Mesendoderm (in vitro differentiated cells): ENCODE results near the gene RPS6KA2.

Experiments
- DNase-seq: peaks from one replicate; pipeline ENCODE4 v3.0.0; 2013
- H2AK5ac ChIP-seq: 2 replicates; pipeline ENCODE4 v1.6.1; 2013; ENCODE audit warnings: low read length, inconsistent platforms
- H2BK120ac ChIP-seq: 2 replicates; pipeline ENCODE4 v1.6.1; 2013; ENCODE audit warnings: low read depth, mild to moderate bottlenecking, low read length, moderate library complexity, mixed read lengths
- H2BK15ac ChIP-seq: replicated peaks from 2 replicates; pipeline ENCODE4 v1.6.1; 2013; ENCODE audit warnings: low read depth, mild to moderate bottlenecking, moderate library complexity
- H2BK5ac ChIP-seq: 2 replicates; pipeline ENCODE4 v1.6.1; 2013; ENCODE audit warnings: low read length, inconsistent platforms
- H3K18ac ChIP-seq: 2 replicates; pipeline ENCODE4 v1.6.1; 2013; ENCODE audit warnings: mild to moderate bottlenecking, low read length, mixed read lengths
- H3K23ac ChIP-seq: one replicate; pipeline ENCODE4 v1.6.1; 2013; ENCODE audit warnings: low read length
- H3K27ac ChIP-seq: 2 replicates; pipeline ENCODE4 v1.5.1; 2013; ENCODE audit warnings: low read depth, mild to moderate bottlenecking, inconsistent platforms, low read length, moderate library complexity
- H3K27me3 ChIP-seq: 2 replicates; pipeline ENCODE4 v1.6.1; 2013; ENCODE audit warnings: low read length, control low read depth, mild to moderate bottlenecking, inconsistent platforms; ENCODE audit not compliant: insufficient read depth, poor library complexity
- H3K36me3 ChIP-seq: 2 replicates; pipeline ENCODE4 v1.6.1; 2013; ENCODE audit warnings: low read length, inconsistent platforms; ENCODE audit not compliant: control insufficient read depth, insufficient read depth
- H3K4ac ChIP-seq: one replicate; pipeline ENCODE4 v1.6.1; 2013; ENCODE audit warnings: low read depth, mild to moderate bottlenecking, low read length, moderate library complexity
- H3K4me1 ChIP-seq: 2 replicates; pipeline ENCODE4 v1.6.1; 2013; ENCODE audit warnings: low read depth, low read length, inconsistent platforms; ENCODE audit not compliant: control insufficient read depth
- H3K4me2 ChIP-seq: 2 replicates; pipeline ENCODE4 v1.6.1; 2013; ENCODE audit warnings: low read length
- H3K4me3 ChIP-seq: 2 replicates; pipeline ENCODE4 v1.5.1; 2013; ENCODE audit warnings: mild to moderate bottlenecking, low read length
- H3K56ac ChIP-seq: one replicate; pipeline ENCODE4 v1.6.1; 2013; ENCODE audit warnings: low read length
- H3K79me1 ChIP-seq: 2 replicates; pipeline ENCODE4 v1.6.1; 2013; ENCODE audit warnings: low read length, inconsistent platforms
- H3K79me2 ChIP-seq: 2 replicates; pipeline ENCODE4 v1.6.1; 2013; ENCODE audit warnings: mild to moderate bottlenecking, low read length; ENCODE audit not compliant: control insufficient read depth, insufficient read depth
- H3K9ac ChIP-seq: 2 replicates; pipeline ENCODE4 v1.6.1; 2013; ENCODE audit warnings: low read length, inconsistent platforms
- H4K5ac ChIP-seq: one replicate; pipeline ENCODE4 v1.6.1; 2013; ENCODE audit warnings: low read length
- H4K8ac ChIP-seq: one replicate; pipeline ENCODE4 v1.6.1; 2013; ENCODE audit warnings: low read depth, mild to moderate bottlenecking, control low read depth, low read length, moderate library complexity
- WGBS: extraction: QIAGEN DNeasy Blood & Tissue Kit; methylation state at CpG from one replicate; pipeline ENCODE4 v1.1.7; 2013; ENCODE audit warnings: low lambda C conversion rate, missing lambda C conversion rate; ENCODE audit not compliant: insufficient coverage; ENCODE audit errors: extremely low coverage; 5-methylcytosine and 5-hydroxymethylcytosine counted together
- small RNA-seq: library from polyadenylated mRNA; stranded (forward); fragments of <200 nt; extraction: miRNeasy Mini kit (QIAGEN cat#:217004); gene quantifications from one replicate; pipeline ENCODE3, GENCODE V24; 2013; ENCODE audit not compliant: insufficient read depth

The RPS6KA2 gene

DNA sequence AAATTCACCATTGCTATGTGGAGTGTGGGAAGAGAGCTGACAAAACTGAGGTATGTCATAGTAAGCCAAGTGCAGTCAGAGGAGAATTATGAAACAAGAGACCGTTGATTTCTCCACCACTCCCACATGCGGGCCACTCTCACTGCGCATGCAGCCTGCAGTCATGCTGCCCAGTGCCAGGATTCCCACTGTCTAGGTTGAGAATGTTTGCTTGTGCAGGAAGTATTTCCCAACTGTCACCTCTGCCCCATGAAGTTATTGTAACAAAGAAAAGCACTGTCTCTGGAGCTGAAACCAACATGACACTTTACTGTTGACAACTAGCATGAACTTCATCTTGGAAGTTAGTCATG lies 266.0 kb downstream of the RPS6KA2 start:
- no peak for DNase-seq
- H3K23ac ChIP-seq = no peak overlapping the region
- H2BK120ac ChIP-seq = no peak overlapping the region
- no peaks in the 10 kb centered on the region for H3K79me1 ChIP-seq
- H3K18ac ChIP-seq = no peak overlapping the region
- no peak overlapping the region for H2AK5ac ChIP-seq
- no peaks in the 10 kb centered on the region for H3K79me2 ChIP-seq
- no peak overlapping the region for H2BK5ac ChIP-seq
- WGBS = no CpG with 5 or more reads among the region's 3 CpGs
- H3K4me3 ChIP-seq = no peak overlapping the region
- no peaks in the 10 kb centered on the region for H3K4me1 ChIP-seq
- no peak overlapping the region for H4K8ac ChIP-seq
- H3K27me3 ChIP-seq = no peaks in the 10 kb centered on the region
- no peak overlapping the region for H2BK15ac ChIP-seq
- no peak overlapping the region for H3K4me2 ChIP-seq
- no peaks in the 10 kb centered on the region for H3K36me3 ChIP-seq
- H3K27ac ChIP-seq = no peak overlapping the region
- H3K4ac ChIP-seq = no peak overlapping the region
- no peak overlapping the region for H4K5ac ChIP-seq
- H3K9ac ChIP-seq = no peak overlapping the region
- no peak overlapping the region for H3K56ac ChIP-seq

DNA sequence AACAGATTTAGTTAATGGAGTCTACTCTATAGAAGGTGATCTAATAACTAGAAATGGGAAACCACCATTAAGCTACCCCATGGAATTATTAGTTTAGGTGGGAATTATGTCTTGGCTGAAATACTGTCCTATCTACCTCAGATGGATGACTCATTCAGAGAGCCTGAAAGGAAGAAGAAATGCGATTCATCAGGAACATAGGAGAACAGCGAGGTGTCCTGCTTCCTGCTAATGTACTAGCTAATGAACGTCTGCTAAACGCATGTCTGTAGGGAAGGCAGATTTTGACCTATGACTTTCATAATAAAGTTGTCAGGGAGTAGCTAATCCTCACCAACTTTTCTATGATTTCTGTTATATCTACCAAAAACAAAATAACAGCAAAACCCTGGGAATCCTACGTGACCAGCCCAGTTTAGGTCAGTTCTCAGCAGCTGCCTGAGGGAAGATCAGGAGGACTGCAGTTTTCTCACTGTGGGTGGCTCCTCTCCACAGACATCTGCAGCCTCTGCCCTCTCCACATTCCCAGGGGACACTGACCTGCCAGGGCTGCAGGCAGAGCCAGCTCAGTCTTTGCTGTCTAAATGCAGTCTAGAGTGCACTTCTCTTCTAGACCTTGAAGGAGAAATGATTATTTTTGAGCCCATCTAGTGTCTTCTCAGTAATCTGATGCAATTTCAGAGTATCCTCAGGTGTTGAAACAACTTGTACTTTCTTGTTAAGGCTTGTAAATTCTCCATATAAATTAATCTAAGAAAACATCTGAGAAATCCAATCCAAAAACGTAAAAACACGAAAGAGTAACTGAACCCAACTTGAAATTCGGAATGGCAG lies 266.6 kb downstream of the RPS6KA2 start:
- WGBS = no CpG with 5 or more reads among the region's 8 CpGs

More for the DNA sequence above, 266.6 kb downstream of the RPS6KA2 start:
- Histone ChIP-seq H4K8ac (no peak overlapping the region), H3K18ac (no peak overlapping the region), H4K5ac (no peak overlapping the region), H3K56ac (no peak overlapping the region), H3K23ac (no peak overlapping the region), H2BK15ac (no peak overlapping the region), H2AK5ac (no peak overlapping the region), H3K4me1 (no peaks in the 10 kb centered on the region), H3K27ac (no peak overlapping the region), H2BK5ac (no peak overlapping the region), H3K4ac (no peak overlapping the region), H3K27me3 (no peaks in the 10 kb centered on the region), H3K79me1 (no peaks in the 10 kb centered on the region), H2BK120ac (no peak overlapping the region), H3K9ac (no peak overlapping the region), H3K79me2 (no peaks in the 10 kb centered on the region), H3K36me3 (no peaks in the 10 kb centered on the region), H3K4me2 (no peak overlapping the region), H3K4me3 (no peak overlapping the region)
- peak; percentile 24 for DNase-seq

Small RNAs within 50 kb of the gene (small RNA-seq; reads per million reads assigned to genes)
- gene MIR1913 = 2.1 reads per million, percentile 22 among the genes with 10 or more reads in this experiment
